VCaP (cell line): ENCODE results near the gene UBE3C.

Source experiments
- H3K27ac ChIP-seq: fragments of 450-650 bp; 2 replicates; pipeline ENCODE4 v1.5.1; 2017
- TF ChIP-seq, protein P1 (sequence below): fragments of 450-650 bp; conservative IDR thresholded peaks from 2 replicates; pipeline ENCODE4 v1.5.1; 2017; ENCODE audit warnings: mild to moderate bottlenecking, moderate library complexity

Gene UBE3C

DNA sequence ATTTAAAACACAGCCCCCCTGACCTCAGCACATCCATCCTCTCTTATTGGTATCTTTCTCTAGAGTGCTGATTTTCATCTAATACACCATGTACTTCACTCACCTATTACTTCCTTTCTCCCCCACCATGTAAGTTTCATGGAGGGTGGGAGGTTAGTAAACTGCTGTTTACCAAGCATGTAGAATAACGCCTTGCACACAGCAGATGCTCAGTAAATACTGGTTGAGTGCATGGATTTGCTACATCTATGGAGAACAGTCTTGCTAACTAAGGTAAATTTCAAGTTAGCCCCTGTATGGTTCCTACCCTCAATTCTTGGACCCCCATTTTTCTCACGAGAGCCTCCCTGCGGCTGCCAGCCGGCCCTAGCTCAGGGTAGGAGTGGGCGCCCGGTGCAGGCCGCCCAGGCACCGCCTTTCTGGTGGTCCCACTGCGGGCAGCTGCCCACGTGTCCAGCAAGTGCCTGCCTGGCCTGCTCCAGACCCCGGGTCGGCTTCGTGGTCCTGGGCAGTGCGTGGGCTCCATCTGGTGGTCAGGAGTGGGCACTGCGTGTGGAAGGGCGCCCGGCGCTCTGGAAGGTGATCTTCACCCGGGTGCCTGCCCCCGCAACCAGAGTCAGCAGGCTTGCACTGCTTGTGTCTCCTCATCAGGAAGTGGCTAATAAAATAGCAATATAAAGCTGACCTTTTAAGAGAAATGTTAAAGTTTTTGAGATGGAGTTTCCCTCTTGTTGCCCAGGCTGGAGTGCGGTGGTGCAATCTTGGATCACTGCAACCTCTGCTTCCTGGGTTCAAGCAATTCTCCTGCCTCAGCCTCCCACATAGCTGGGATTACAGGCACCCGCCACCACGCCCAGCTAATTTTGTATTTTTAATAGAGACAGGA is 134.7 kb downstream of the UBE3C start:
- peak overlapping the region; percentile 72 for H3K27ac ChIP-seq
- TF ChIP-seq, protein P1, sequence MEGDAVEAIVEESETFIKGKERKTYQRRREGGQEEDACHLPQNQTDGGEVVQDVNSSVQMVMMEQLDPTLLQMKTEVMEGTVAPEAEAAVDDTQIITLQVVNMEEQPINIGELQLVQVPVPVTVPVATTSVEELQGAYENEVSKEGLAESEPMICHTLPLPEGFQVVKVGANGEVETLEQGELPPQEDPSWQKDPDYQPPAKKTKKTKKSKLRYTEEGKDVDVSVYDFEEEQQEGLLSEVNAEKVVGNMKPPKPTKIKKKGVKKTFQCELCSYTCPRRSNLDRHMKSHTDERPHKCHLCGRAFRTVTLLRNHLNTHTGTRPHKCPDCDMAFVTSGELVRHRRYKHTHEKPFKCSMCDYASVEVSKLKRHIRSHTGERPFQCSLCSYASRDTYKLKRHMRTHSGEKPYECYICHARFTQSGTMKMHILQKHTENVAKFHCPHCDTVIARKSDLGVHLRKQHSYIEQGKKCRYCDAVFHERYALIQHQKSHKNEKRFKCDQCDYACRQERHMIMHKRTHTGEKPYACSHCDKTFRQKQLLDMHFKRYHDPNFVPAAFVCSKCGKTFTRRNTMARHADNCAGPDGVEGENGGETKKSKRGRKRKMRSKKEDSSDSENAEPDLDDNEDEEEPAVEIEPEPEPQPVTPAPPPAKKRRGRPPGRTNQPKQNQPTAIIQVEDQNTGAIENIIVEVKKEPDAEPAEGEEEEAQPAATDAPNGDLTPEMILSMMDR: peak; percentile 100

DNA sequence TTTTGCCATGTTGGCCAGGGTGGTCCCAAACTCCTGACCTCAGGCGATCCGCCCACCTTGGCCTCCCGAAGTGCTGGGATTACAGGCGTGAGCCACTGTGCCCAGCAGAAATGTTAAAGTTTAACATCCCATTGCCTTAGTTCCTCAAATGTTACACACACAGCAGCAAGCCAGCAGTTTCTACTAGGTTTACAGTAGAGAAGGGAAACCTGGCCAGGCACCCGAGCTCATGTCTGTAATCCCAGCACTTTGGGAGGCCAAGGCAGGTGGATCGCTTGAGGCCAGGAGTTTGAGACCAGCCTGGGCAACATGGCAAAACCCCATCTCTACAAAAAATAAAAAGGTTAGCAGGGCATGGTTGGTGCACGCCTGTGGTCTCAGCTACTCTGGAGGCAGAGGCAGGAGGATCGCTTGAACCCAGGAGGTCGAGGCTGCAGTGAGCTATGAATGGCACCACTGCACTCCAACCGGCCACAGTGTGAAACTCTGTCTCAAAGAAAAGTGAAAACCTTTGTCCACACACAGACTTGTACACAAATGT is 135.4 kb downstream of the UBE3C start:
- H3K27ac ChIP-seq: peak overlapping the region; percentile 72; the same call in 1 of the 2 replicates

DNA sequence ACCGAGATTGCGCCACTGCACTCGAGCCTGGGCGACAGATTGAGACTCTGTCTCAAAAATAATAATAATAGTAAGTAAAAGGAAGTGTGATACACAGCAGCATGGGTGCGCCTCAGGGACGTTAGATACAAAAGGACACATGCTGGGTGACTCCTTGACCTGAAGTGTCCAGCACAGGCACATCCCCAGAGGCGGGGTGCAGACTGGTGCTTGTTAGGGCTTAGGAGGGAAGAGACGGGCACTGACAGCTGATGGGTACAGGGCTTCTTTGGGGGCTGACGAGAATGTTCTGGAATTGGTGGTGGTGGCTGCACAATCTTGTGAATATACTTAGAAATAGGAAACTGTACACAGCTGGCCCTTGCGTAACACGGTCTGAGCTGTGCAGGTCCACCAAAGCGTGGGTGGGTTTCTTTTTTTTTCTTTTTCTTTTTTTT is 136.3 kb downstream of the UBE3C start:
- no peak overlapping the region for H3K27ac ChIP-seq
- TF ChIP-seq, protein P1: no peak

DNA sequence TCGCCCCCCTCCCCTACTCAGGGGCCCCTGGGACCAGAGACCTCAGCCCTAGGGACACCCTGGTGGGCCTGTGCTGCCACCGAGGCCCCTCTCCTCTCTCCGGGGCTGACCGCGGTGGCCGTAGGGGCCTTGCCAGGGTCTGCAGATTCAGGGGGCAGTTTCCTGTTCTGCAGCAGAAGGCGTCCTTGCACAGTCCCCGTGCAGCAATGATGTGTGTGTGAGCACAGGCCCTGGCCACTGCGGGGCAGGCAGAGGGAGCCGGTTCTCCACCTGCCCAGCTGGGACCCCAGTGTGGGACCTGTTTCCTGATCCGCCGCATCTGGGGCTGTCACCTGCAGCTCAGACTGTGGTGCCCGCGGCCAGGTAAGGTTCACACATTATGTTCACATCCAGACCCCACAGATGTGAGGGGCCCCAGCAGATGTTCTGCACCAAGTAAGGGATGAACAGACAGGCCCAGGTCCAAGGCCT is 137.4 kb downstream of the UBE3C start:
- no peak overlapping the region for H3K27ac ChIP-seq
- TF ChIP-seq, protein P1: no peak

DNA sequence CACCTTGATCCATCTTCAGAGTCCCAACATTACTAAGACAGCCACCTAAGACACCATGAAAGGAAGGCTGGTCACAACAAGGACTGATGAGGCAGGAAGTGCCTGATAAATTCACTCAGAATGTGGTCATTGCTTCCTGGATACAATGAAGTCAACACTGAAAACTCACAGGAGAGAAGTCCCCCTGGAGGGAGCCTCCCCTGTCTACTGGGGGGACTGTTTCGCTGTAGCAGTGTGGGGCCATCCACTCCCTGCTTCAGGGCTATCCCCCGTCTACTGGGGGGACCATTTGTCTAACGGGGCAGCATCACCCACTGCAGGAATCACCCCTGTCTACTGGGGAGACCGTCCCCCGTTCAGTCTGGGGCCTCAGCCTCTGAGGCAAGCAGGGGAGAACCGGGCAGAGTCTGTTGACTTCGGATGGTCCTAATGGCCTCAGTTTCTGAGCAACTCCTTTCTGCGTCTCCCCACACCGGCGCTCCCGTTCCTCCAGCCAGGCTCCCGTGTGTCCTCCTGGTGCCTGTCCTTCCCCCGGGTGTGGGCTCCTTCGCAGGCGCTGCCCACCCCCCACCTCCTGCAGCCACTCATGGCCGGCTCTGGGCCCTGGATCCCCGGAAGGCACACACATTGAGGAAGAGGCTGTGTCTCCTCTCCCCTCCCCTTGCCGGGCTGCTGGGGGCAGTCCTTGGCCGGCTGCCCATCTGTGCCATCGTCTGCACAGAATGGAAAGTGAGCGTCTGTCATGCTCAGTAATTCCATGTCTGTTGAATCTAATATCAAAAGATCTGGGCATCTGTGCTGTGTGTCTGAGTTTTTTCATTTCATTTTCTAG is 138.2 kb downstream of the UBE3C start:
- TF ChIP-seq, protein P1: no peak
- peak overlapping the region; percentile 44 for H3K27ac ChIP-seq

DNA sequence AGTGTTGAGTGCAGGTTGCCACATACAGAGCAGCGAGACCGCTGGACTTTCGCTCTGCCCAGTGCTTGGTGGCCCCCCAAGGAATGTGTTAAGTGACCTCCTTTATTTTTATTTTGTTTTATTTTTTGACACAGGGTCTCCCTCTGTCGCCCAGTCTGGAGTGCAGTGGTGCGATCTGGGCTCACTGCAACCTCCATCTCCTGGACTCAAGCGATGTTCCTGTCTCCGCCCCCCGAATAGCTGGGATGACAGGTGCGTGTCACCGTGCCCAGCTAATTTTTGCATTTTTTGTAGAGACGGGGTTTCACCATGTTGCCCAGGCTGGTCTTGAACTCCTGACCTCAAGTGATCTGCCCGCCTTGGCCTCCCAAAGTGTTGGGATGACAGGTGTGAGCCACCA is 138.8 kb downstream of the UBE3C start:
- peak overlapping the region; percentile 44 for H3K27ac ChIP-seq

DNA sequence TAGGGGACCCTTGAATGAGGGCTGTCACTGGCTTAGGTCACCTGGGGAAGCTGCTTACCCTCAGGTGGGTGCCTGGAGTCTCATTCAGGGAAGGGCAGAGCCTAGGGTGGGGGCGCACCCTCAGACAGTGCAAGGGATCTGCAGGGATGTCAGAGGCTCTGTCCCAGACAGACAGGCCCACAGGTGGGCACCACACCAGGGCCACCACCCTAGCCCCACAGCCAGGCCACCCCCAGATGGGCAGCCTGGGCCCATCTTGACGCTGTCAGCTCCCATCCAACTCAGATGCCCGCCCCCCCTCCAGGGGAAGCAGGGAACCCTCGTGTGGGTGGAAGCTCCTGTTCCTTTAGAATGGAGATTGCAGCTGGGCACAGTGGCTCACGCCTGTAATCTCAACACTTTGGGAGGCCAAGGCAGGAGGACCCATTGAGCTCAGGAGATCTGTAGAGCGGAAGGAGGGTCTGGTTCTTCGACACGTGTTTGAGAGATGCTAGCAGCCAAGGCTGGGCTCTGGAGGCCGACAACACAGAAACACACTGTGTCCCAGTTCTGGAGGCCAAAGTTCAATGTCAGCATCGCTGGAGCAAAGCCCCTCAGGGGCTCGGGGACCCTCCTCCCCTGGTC is 139.6 kb downstream of the UBE3C start:
- H3K27ac ChIP-seq: no peak overlapping the region
- TF ChIP-seq, protein P1: no peak
